ENCODE data around the gene GGACT. TPM values are rescaled to one million over a fixed set of nuclear protein-coding genes. Genes with fewer than 3 reads are reported as not detected.

The GGACT gene
- total RNA-seq, 2 donors from 2014 or later: 2.7 to 6.6 TPM

GRCh38 chr13:100594731-100595130 lies 6.1 kb upstream of the GGACT start:
- peak; percentile 82 for TF ChIP-seq CTCF (conservative IDR thresholded peaks at IDR 0.05)
- peaks cover 6% of the 10 kb centered on the region for H3K27me3 ChIP-seq (ENCODE audit: control insufficient read depth, insufficient read depth, low read length, poor library complexity, severe bottlenecking)
- Mint-ChIP-seq H3K4me3 (no peak overlapping the region), H3K27me3 (ENCODE audit: insufficient read depth) (peaks cover 2% of the 10 kb centered on the region), H3K27ac (no peak overlapping the region), H3K36me3 (ENCODE audit: low read depth) (no peaks in the 10 kb centered on the region), H3K4me1 (peaks cover 16% of the 10 kb centered on the region), H3K9me3 (no peaks in the 10 kb centered on the region)
- peak; percentile 86 for DNase-seq
- no peaks in the 10 kb centered on the region for H3K9me3 ChIP-seq (ENCODE audit: control insufficient read depth, low read length)
- no peak overlapping the region for H3K27ac ChIP-seq (ENCODE audit: low read depth, low read length)
- H3K4me1 ChIP-seq (ENCODE audit: control insufficient read depth, insufficient read depth, low read length): peaks cover 5% of the 10 kb centered on the region
- H3K36me3 ChIP-seq (ENCODE audit: control insufficient read depth, insufficient read depth, low read length): no peaks in the 10 kb centered on the region
- no peak overlapping the region for H3K9ac ChIP-seq (ENCODE audit: extremely low read depth, low read length, poor library complexity, severe bottlenecking)
- H3K4me3 ChIP-seq (ENCODE audit: low read length): no peak overlapping the region
- 67 to 70% methylated on average over 4 of the region's 4 CpGs for WGBS, 2 experiments (ENCODE audit: insufficient coverage in 1 of 2, insufficient read length in 1 of 2)

GRCh38 chr13:100594255-100594654 lies 5.7 kb upstream of the GGACT start:
- H3K9ac ChIP-seq (ENCODE audit: extremely low read depth, low read length, poor library complexity, severe bottlenecking): no peak overlapping the region
- no peak overlapping the region for H3K27ac ChIP-seq (ENCODE audit: low read depth, low read length)
- no peak for DNase-seq
- peaks cover 16% of the 10 kb centered on the region for H3K4me1 Mint-ChIP-seq
- H3K27me3 ChIP-seq (ENCODE audit: control insufficient read depth, insufficient read depth, low read length, poor library complexity, severe bottlenecking): peaks cover 6% of the 10 kb centered on the region
- H3K36me3 ChIP-seq (ENCODE audit: control insufficient read depth, insufficient read depth, low read length): no peaks in the 10 kb centered on the region
- no peak overlapping the region for H3K27ac Mint-ChIP-seq
- H3K4me3 Mint-ChIP-seq: no peak overlapping the region
- no peaks in the 10 kb centered on the region for H3K9me3 Mint-ChIP-seq
- H3K27me3 Mint-ChIP-seq (ENCODE audit: insufficient read depth): peaks cover 2% of the 10 kb centered on the region
- WGBS, 2 experiments (ENCODE audit: insufficient coverage in 1 of 2, insufficient read length in 1 of 2): 88 to 93% methylated on average over 8 to 9 of the region's 9 CpGs
- H3K4me3 ChIP-seq (ENCODE audit: low read length): no peak overlapping the region
- TF ChIP-seq CTCF (conservative IDR thresholded peaks at IDR 0.05): no peak
- peaks cover 5% of the 10 kb centered on the region for H3K4me1 ChIP-seq (ENCODE audit: control insufficient read depth, insufficient read depth, low read length)
- H3K36me3 Mint-ChIP-seq (ENCODE audit: low read depth): no peaks in the 10 kb centered on the region
- H3K9me3 ChIP-seq (ENCODE audit: control insufficient read depth, low read length): no peaks in the 10 kb centered on the region

GRCh38 chr13:100589178-100589725 lies 663 bp upstream of the GGACT start:
- Mint-ChIP-seq H3K4me1 (peaks cover 12% of the 10 kb centered on the region), H3K27me3 (ENCODE audit: insufficient read depth) (peaks cover 6% of the 10 kb centered on the region), H3K27ac (no peak overlapping the region), H3K36me3 (ENCODE audit: low read depth) (no peaks in the 10 kb centered on the region), H3K9me3 (no peaks in the 10 kb centered on the region), H3K4me3 (peak overlapping the region; percentile 56)
- H3K36me3 ChIP-seq (ENCODE audit: control insufficient read depth, insufficient read depth, low read length): no peaks in the 10 kb centered on the region
- WGBS, 2 experiments (ENCODE audit: insufficient coverage in 1 of 2, insufficient read length in 1 of 2): 93% methylated on average over 3 to 6 of the region's 6 CpGs
- TF ChIP-seq CTCF (conservative IDR thresholded peaks at IDR 0.05): no peak
- no peak for DNase-seq
- peaks cover 5% of the 10 kb centered on the region for H3K4me1 ChIP-seq (ENCODE audit: control insufficient read depth, insufficient read depth, low read length)
- no peak overlapping the region for H3K27ac ChIP-seq (ENCODE audit: low read depth, low read length)
- H3K9me3 ChIP-seq (ENCODE audit: control insufficient read depth, low read length): no peaks in the 10 kb centered on the region
- no peak overlapping the region for H3K4me3 ChIP-seq (ENCODE audit: low read length)
- no peak overlapping the region for H3K9ac ChIP-seq (ENCODE audit: extremely low read depth, low read length, poor library complexity, severe bottlenecking)
- H3K27me3 ChIP-seq (ENCODE audit: control insufficient read depth, insufficient read depth, low read length, poor library complexity, severe bottlenecking): peaks cover 6% of the 10 kb centered on the region

Data from endodermal cell (in vitro differentiated cells).